Neuronal stem cell (in vitro differentiated cells): ENCODE measurements around the gene IL1RL2.

ENCODE experiments used
- DNase-seq: peaks from one replicate; pipeline ENCODE4 v3.0.0-alpha.2; 2013; ENCODE audit warnings: low spot score
- H2AFZ ChIP-seq: one replicate; pipeline ENCODE4 v1.6.1; 2013; ENCODE audit warnings: mild to moderate bottlenecking, low read length, inconsistent platforms
- H2AK5ac ChIP-seq: 2 replicates; pipeline ENCODE4 v1.6.1; 2013; ENCODE audit warnings: low read depth, mild to moderate bottlenecking, inconsistent platforms, low read length, moderate library complexity, mixed read lengths
- H2BK120ac ChIP-seq: 2 replicates; pipeline ENCODE4 v1.6.1; 2013; ENCODE audit warnings: low read depth, mild to moderate bottlenecking, inconsistent platforms, low read length, moderate library complexity, mixed read lengths
- H2BK12ac ChIP-seq: one replicate; pipeline ENCODE4 v1.6.1; 2013; ENCODE audit warnings: low read length, inconsistent platforms
- H2BK15ac ChIP-seq: 2 replicates; pipeline ENCODE4 v1.6.1; 2013; ENCODE audit warnings: mild to moderate bottlenecking, low read length, inconsistent platforms, mixed read lengths
- H2BK5ac ChIP-seq: one replicate; pipeline ENCODE4 v1.6.1; 2013; ENCODE audit warnings: inconsistent platforms, mild to moderate bottlenecking, low read length, moderate library complexity
- H3K14ac ChIP-seq: one replicate; pipeline ENCODE4 v1.6.1; 2013; ENCODE audit warnings: low read length, inconsistent platforms
- H3K18ac ChIP-seq: 2 replicates; pipeline ENCODE4 v1.6.1; 2013; ENCODE audit warnings: low read length, inconsistent platforms
- H3K23ac ChIP-seq: 2 replicates; pipeline ENCODE4 v1.6.1; 2013; ENCODE audit warnings: low read depth, mild to moderate bottlenecking, mixed read lengths, low read length, inconsistent platforms; ENCODE audit not compliant: poor library complexity
- H3K27ac ChIP-seq: replicated peaks from 3 replicates; pipeline ENCODE4 v1.5.1; 2013; ENCODE audit warnings: low read length, inconsistent platforms
- H3K27me3 ChIP-seq, 3 experiments: 2 replicates each; pipeline ENCODE4 v1.6.1; 2013; ENCODE audit warnings: low read length in 3 of 3, mild to moderate bottlenecking in 2 of 3, inconsistent platforms in 1 of 3, low read depth in 1 of 3, mixed read lengths in 1 of 3, moderate library complexity in 1 of 3; ENCODE audit not compliant: control insufficient read depth in 3 of 3, insufficient read depth in 3 of 3
- H3K36me3 ChIP-seq, 2 donors: replicated peaks in 1 of 2; 2 replicates each; pipeline ENCODE4 v1.6.1; 2013; ENCODE audit warnings: low read length in 2 of 2; ENCODE audit not compliant: control insufficient read depth in 2 of 2, insufficient read depth in 2 of 2
- H3K4ac ChIP-seq: 2 replicates; pipeline ENCODE4 v1.6.1; 2013; ENCODE audit warnings: inconsistent platforms, mild to moderate bottlenecking, low read length, moderate library complexity
- H3K4me1 ChIP-seq, 2 donors: 1 replicate in 1 of 2; 2 replicates in 1 of 2; pipeline ENCODE4 v1.6.1; 2013; ENCODE audit warnings: low read length in 2 of 2, low read depth in 1 of 2; ENCODE audit not compliant: control insufficient read depth in 2 of 2, insufficient read depth in 1 of 2
- H3K4me2 ChIP-seq: one replicate; pipeline ENCODE4 v1.6.1; 2013; ENCODE audit warnings: mild to moderate bottlenecking, low read length, inconsistent platforms; ENCODE audit not compliant: insufficient read depth, poor library complexity, severe bottlenecking
- H3K4me3 ChIP-seq, 2 donors: 2 replicates each; pipeline ENCODE4 v1.5.1; 2013; ENCODE audit warnings: low read length in 2 of 2, mild to moderate bottlenecking in 2 of 2, inconsistent platforms in 1 of 2, moderate library complexity in 1 of 2
- H3K79me1 ChIP-seq: one replicate; pipeline ENCODE4 v1.6.1; 2013; ENCODE audit warnings: low read depth, mild to moderate bottlenecking, inconsistent platforms, low read length, moderate library complexity
- H3K9ac ChIP-seq: one replicate; pipeline ENCODE4 v1.6.1; 2013; ENCODE audit warnings: mild to moderate bottlenecking, low read depth, low read length, inconsistent platforms; ENCODE audit not compliant: poor library complexity
- H3K9me3 ChIP-seq, 2 donors: replicated peaks in 1 of 2; 2 replicates each; pipeline versions ENCODE3 to v1.6.1; 2013; ENCODE audit warnings: low read length in 2 of 2, mild to moderate bottlenecking in 2 of 2, inconsistent platforms in 1 of 2, low read depth in 1 of 2, mixed read lengths in 1 of 2, moderate library complexity in 1 of 2; ENCODE audit not compliant: control insufficient read depth in 2 of 2, insufficient read depth in 1 of 2
- H4K8ac ChIP-seq: one replicate; pipeline ENCODE4 v1.6.1; 2013; ENCODE audit warnings: low read depth, mild to moderate bottlenecking, inconsistent platforms, low read length, moderate library complexity
- H4K91ac ChIP-seq: one replicate; pipeline ENCODE4 v1.6.1; 2013; ENCODE audit warnings: low read length, low read depth, mild to moderate bottlenecking, inconsistent platforms; ENCODE audit not compliant: poor library complexity
- WGBS, 2 donors: extraction: QIAGEN DNeasy Blood & Tissue Kit; methylation state at CpG; one replicate each; pipeline ENCODE4 v1.1.7; 2013; ENCODE audit warnings: missing lambda C conversion rate in 2 of 2, mixed read lengths in 1 of 2; ENCODE audit not compliant: insufficient read length in 2 of 2, insufficient replicate concordance in 1 of 2; ENCODE audit errors: extremely low coverage in 2 of 2; 5-methylcytosine and 5-hydroxymethylcytosine counted together

IL1RL2 gene

GRCh38 chr2:102250278-102250821 lies 63.5 kb downstream of the IL1RL2 start:
- H3K79me1 ChIP-seq = no peaks in the 10 kb centered on the region
- H2BK12ac ChIP-seq = no peak overlapping the region
- no peak overlapping the region for H3K23ac ChIP-seq
- H3K14ac ChIP-seq = no peak overlapping the region
- H3K9me3 ChIP-seq = no peaks in the 10 kb centered on the region
- H3K27ac ChIP-seq = no peak overlapping the region
- no peak overlapping the region for H2AFZ ChIP-seq
- peaks cover 0 to 15% (median 4%) of the 10 kb centered on the region in 3 experiments for H3K27me3 ChIP-seq
- no peak overlapping the region for H3K18ac ChIP-seq
- H2BK15ac ChIP-seq = no peak overlapping the region
- no peak overlapping the region for H2BK120ac ChIP-seq
- H4K91ac ChIP-seq = no peak overlapping the region
- no peak for DNase-seq
- no peak overlapping the region for H3K4me2 ChIP-seq
- no peaks in the 10 kb centered on the region for H3K36me3 ChIP-seq
- H2AK5ac ChIP-seq = no peak overlapping the region
- H3K4ac ChIP-seq = no peak overlapping the region
- H4K8ac ChIP-seq = no peak overlapping the region
- no peak overlapping the region for H2BK5ac ChIP-seq
- peak overlapping the region in 1 of 2 donors; percentile 21 for H3K4me3 ChIP-seq
- WGBS, 2 donors = no CpG with 5 or more reads among the region's 37 CpGs
- no peak overlapping the region for H3K9ac ChIP-seq
- H3K4me1 ChIP-seq = no peaks in the 10 kb centered on the region

GRCh38 chr2:102251042-102251848 lies 64.4 kb downstream of the IL1RL2 start:
- Histone ChIP-seq H4K8ac (no peak overlapping the region), H3K27me3 (peaks cover 0 to 15% (median 4%) of the 10 kb centered on the region in 3 experiments), H4K91ac (peak overlapping the region; percentile 56), H3K23ac (no peak overlapping the region), H3K18ac (peak overlapping the region; percentile 52), H3K9ac (no peak overlapping the region), H3K4ac (no peak overlapping the region), H2AK5ac (no peak overlapping the region), H3K79me1 (no peaks in the 10 kb centered on the region), H3K36me3 (no peaks in the 10 kb centered on the region), H2BK5ac (no peak overlapping the region), H3K4me3 (peak overlapping the region in 1 of 2 donors; percentile 59), H3K14ac (no peak overlapping the region), H3K9me3 (no peaks in the 10 kb centered on the region), H3K4me2 (peak overlapping the region; percentile 60), H2BK120ac (peak overlapping the region; percentile 78), H2BK15ac (peak overlapping the region; percentile 65), H3K4me1 (no peaks in the 10 kb centered on the region), H2BK12ac (no peak overlapping the region), H3K27ac (no peak overlapping the region), H2AFZ (peak overlapping the region; percentile 64)
- WGBS, 2 donors = no CpG with 5 or more reads among the region's 52 CpGs
- DNase-seq = no peak

GRCh38 chr2:102251849-102252203 lies 65.0 kb downstream of the IL1RL2 start:
- H3K4me1 ChIP-seq = no peaks in the 10 kb centered on the region
- H2BK120ac ChIP-seq = peak overlapping the region; percentile 78
- H3K27me3 ChIP-seq = peaks cover 0 to 15% (median 4%) of the 10 kb centered on the region in 3 experiments

GRCh38 chr2:102252236-102252635 lies 65.4 kb downstream of the IL1RL2 start:
- Histone ChIP-seq H2BK15ac (no peak overlapping the region), H2BK120ac (no peak overlapping the region), H3K4me3 (no peak overlapping the region), H3K18ac (no peak overlapping the region), H3K36me3 (no peaks in the 10 kb centered on the region), H3K79me1 (no peaks in the 10 kb centered on the region), H3K27me3 (peaks cover 0 to 15% (median 4%) of the 10 kb centered on the region in 3 experiments), H3K14ac (no peak overlapping the region), H3K4ac (no peak overlapping the region), H2BK5ac (no peak overlapping the region), H4K8ac (no peak overlapping the region), H2BK12ac (no peak overlapping the region), H3K23ac (no peak overlapping the region), H3K27ac (no peak overlapping the region), H3K9ac (no peak overlapping the region), H2AK5ac (no peak overlapping the region), H3K4me1 (no peaks in the 10 kb centered on the region), H2AFZ (no peak overlapping the region), H4K91ac (no peak overlapping the region), H3K4me2 (no peak overlapping the region), H3K9me3 (no peaks in the 10 kb centered on the region)
- no CpG with 5 or more reads among the region's 2 CpGs for whole genome bisulfite sequencing, 2 donors
- DNase-seq = no peak

More at GRCh38 chr2:102251849-102252203, 65.0 kb downstream of the IL1RL2 start:
- Histone ChIP-seq H4K8ac (no peak overlapping the region), H3K36me3 (no peaks in the 10 kb centered on the region), H3K4ac (no peak overlapping the region), H3K4me3 (no peak overlapping the region), H3K18ac (no peak overlapping the region), H2BK5ac (no peak overlapping the region), H3K4me2 (no peak overlapping the region), H3K27ac (no peak overlapping the region), H4K91ac (no peak overlapping the region), H2AFZ (no peak overlapping the region), H2BK12ac (no peak overlapping the region), H2BK15ac (no peak overlapping the region), H3K23ac (no peak overlapping the region), H2AK5ac (no peak overlapping the region), H3K14ac (no peak overlapping the region), H3K9me3 (no peaks in the 10 kb centered on the region), H3K9ac (no peak overlapping the region), H3K79me1 (no peaks in the 10 kb centered on the region)
- no peak for DNase-seq
- no CpG with 5 or more reads among the region's 1 CpG for WGBS, 2 donors
